ENCODE measurements around the gene GLS. TPM values are rescaled to one million over a fixed set of nuclear protein-coding genes. Genes with fewer than 3 reads are reported as not detected.

Gene GLS
- total and polyA plus RNA-seq, 2 donors (not counting 1 experiment from before 2014, with no cell fraction given), result 123 to 192 TPM

DNA sequence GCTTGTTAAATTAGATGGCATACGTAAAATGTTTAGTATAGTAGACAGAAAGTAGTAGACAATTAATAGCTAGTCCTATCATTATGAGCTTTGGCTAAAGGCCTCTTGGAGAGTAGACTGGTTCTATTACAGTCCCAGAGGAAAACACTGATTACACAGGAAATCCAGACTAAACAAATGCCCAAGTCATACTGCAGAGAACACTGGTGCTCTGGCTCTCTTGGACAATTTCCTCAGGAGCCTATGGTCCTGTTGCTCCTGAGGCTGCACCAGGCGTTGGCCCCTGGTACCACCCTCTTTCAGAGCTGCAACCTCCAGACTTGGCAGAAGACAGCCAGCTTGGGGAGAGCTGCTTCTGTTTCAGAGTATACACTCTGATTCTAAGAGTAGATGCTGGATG is 91.6 kb downstream of the GLS start:
- H3K9me3 ChIP-seq (ENCODE audit: control insufficient read depth, insufficient read depth, low read depth, low read length), result no peaks in the 10 kb centered on the region
- no peak overlapping the region for H2AFZ ChIP-seq (ENCODE audit: low read length)
- H4K20me1 ChIP-seq (ENCODE audit: control insufficient read depth, extremely low read depth, insufficient read depth, low read length), result no peaks in the 10 kb centered on the region
- no peaks in the 10 kb centered on the region for H3K79me2 ChIP-seq (ENCODE audit: control insufficient read depth, insufficient read depth, low read length)
- H3K4me3 ChIP-seq (replicated peaks in 1 of 4; ENCODE audit: control extremely low read depth in 1 of 4, insufficient read depth in 1 of 4, low read depth in 3 of 4, low read length in 4 of 4), result no peak overlapping the region
- H3K9ac ChIP-seq (ENCODE audit: insufficient read depth, low read length), result no peak overlapping the region
- H3K4me2 ChIP-seq (ENCODE audit: extremely low read depth, insufficient read depth, low read length), result no peak overlapping the region
- H3K4me1 ChIP-seq (ENCODE audit: control insufficient read depth, extremely low read depth, insufficient read depth, low read length), result peaks cover 5% of the 10 kb centered on the region
- TF ChIP-seq EZH2 (IDR thresholded peaks at IDR 0.05; ENCODE audit: low read length, missing control alignments) (no peak), CTCF (conservative IDR thresholded peaks at IDR 0.05 in 1 of 2, IDR thresholded peaks at IDR 0.05 in 1 of 2; ENCODE audit: low read depth in 1 of 2, low read length in 2 of 2) (no peak)
- no peak for DNase-seq (ENCODE audit: low read depth in 2 of 2)
- H3K36me3 ChIP-seq (ENCODE audit: control insufficient read depth, insufficient read depth, low read length), result peaks cover 31% of the 10 kb centered on the region
- H3K27ac ChIP-seq (ENCODE audit: insufficient read depth, low read length), result no peak overlapping the region
- H3K27me3 ChIP-seq (ENCODE audit: control insufficient read depth, insufficient read depth, low read length), result no peaks in the 10 kb centered on the region

GRCh38 chr2:190972846-190973245 is 92.2 kb downstream of the GLS start:
- Histone ChIP-seq H3K9ac (ENCODE audit: insufficient read depth, low read length) (no peak overlapping the region), H3K27ac (ENCODE audit: insufficient read depth, low read length) (no peak overlapping the region), H3K9me3 (ENCODE audit: control insufficient read depth, insufficient read depth, low read depth, low read length) (no peaks in the 10 kb centered on the region), H3K4me2 (ENCODE audit: extremely low read depth, insufficient read depth, low read length) (no peak overlapping the region), H3K4me3 (replicated peaks in 1 of 4; ENCODE audit: control extremely low read depth in 1 of 4, insufficient read depth in 1 of 4, low read depth in 3 of 4, low read length in 4 of 4) (no peak overlapping the region), H3K27me3 (ENCODE audit: control insufficient read depth, insufficient read depth, low read length) (no peaks in the 10 kb centered on the region), H3K79me2 (ENCODE audit: control insufficient read depth, insufficient read depth, low read length) (no peaks in the 10 kb centered on the region), H3K4me1 (ENCODE audit: control insufficient read depth, extremely low read depth, insufficient read depth, low read length) (peaks cover 5% of the 10 kb centered on the region), H2AFZ (ENCODE audit: low read length) (no peak overlapping the region), H4K20me1 (ENCODE audit: control insufficient read depth, extremely low read depth, insufficient read depth, low read length) (no peaks in the 10 kb centered on the region), H3K36me3 (ENCODE audit: control insufficient read depth, insufficient read depth, low read length) (peaks cover 33% of the 10 kb centered on the region)
- TF ChIP-seq CTCF (conservative IDR thresholded peaks at IDR 0.05 in 1 of 2, IDR thresholded peaks at IDR 0.05 in 1 of 2; ENCODE audit: low read depth in 1 of 2, low read length in 2 of 2) (no peak), EZH2 (IDR thresholded peaks at IDR 0.05; ENCODE audit: low read length, missing control alignments) (no peak)
- no peak for DNase-seq (ENCODE audit: low read depth in 2 of 2)

DNA sequence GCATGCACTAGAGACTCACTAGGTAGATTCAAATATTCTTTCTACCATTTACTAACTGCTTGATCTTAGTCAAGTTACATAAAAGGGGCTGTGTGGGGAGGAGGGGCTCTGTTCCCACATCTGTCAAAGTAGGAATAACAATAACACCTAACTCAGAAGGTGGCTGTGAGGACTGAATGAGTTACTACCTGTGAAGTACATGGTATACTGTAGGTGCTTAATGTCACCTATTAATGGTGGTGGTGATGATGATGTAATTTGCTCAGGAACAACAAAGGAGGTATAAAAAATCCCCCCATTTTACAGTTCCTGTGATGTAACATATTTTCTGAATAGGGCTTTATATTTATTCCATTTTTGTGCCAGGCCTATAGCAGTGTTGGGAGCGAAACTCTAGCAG is 92.6 kb downstream of the GLS start:
- TF ChIP-seq EZH2 (IDR thresholded peaks at IDR 0.05; ENCODE audit: low read length, missing control alignments) (no peak), CTCF (conservative IDR thresholded peaks at IDR 0.05 in 1 of 2, IDR thresholded peaks at IDR 0.05 in 1 of 2; ENCODE audit: low read depth in 1 of 2, low read length in 2 of 2) (no peak)

More for the DNA sequence above, 92.6 kb downstream of the GLS start:
- Histone ChIP-seq H3K4me1 (ENCODE audit: control insufficient read depth, extremely low read depth, insufficient read depth, low read length) (peaks cover 5% of the 10 kb centered on the region), H3K27ac (ENCODE audit: insufficient read depth, low read length) (no peak overlapping the region), H3K36me3 (ENCODE audit: control insufficient read depth, insufficient read depth, low read length) (peaks cover 33% of the 10 kb centered on the region), H3K9me3 (ENCODE audit: control insufficient read depth, insufficient read depth, low read depth, low read length) (no peaks in the 10 kb centered on the region), H3K4me2 (ENCODE audit: extremely low read depth, insufficient read depth, low read length) (no peak overlapping the region), H2AFZ (ENCODE audit: low read length) (no peak overlapping the region), H3K79me2 (ENCODE audit: control insufficient read depth, insufficient read depth, low read length) (no peaks in the 10 kb centered on the region), H3K27me3 (ENCODE audit: control insufficient read depth, insufficient read depth, low read length) (no peaks in the 10 kb centered on the region), H3K4me3 (replicated peaks in 1 of 4; ENCODE audit: control extremely low read depth in 1 of 4, insufficient read depth in 1 of 4, low read depth in 3 of 4, low read length in 4 of 4) (no peak overlapping the region), H3K9ac (ENCODE audit: insufficient read depth, low read length) (no peak overlapping the region), H4K20me1 (ENCODE audit: control insufficient read depth, extremely low read depth, insufficient read depth, low read length) (no peaks in the 10 kb centered on the region)
- no peak for DNase-seq (ENCODE audit: low read depth in 2 of 2)
